A673 (cell line): ENCODE data around the gene MIS18A. TPM values are rescaled to one million over a fixed set of nuclear protein-coding genes. Genes with fewer than 3 reads are reported as not detected.

ENCODE experiments used
- BruUV-seq: library from RNA; stranded (reverse); fragments of 400-500 nt; replicated peaks from 2 replicates; lab custom pipeline; 2021; lab: Mats Ljungman, UMichigan
- CTCF ChIA-PET: fragments of 300-600 bp; sonication (Branson Sonifier 250); formaldehyde crosslinking; loops from one replicate; lab custom pipeline; 2022; ENCODE audit warnings: antibody characterized with exemption; lab: Charles Lee
- POLR2A ChIA-PET: fragments of 300-600 bp; sonication (Branson Sonifier 250); formaldehyde crosslinking; loops from one replicate; lab custom pipeline; 2022; ENCODE audit warnings: antibody characterized with exemption; ENCODE audit not compliant: low non-redundant PET; lab: Charles Lee
- DNase-seq: peaks from one replicate; pipeline ENCODE4 v3.0.0-alpha.2; 2015; ENCODE audit warnings: low spot score
- H3K27ac ChIP-seq: fragments of 200-600 bp; sonication (generic); 2 replicates; pipeline ENCODE4 v1.5.1; 2016; ENCODE audit warnings: mixed run types, low read depth, mild to moderate bottlenecking, mixed read lengths, antibody characterized with exemption, low read length; ENCODE audit not compliant: poor library complexity, severe bottlenecking
- H3K27me3 ChIP-seq: fragments of 200-600 bp; sonication (generic); replicated peaks from 2 replicates; pipeline ENCODE4 v1.6.1; 2017; ENCODE audit warnings: mixed run types, low read depth, mild to moderate bottlenecking, mixed read lengths, antibody characterized with exemption, low read length; ENCODE audit not compliant: insufficient read depth, poor library complexity
- H3K36me3 ChIP-seq: fragments of 200-600 bp; sonication (generic); 2 replicates; pipeline ENCODE4 v1.6.1; 2016; ENCODE audit warnings: mixed run types, mild to moderate bottlenecking, mixed read lengths, antibody characterized with exemption, low read length; ENCODE audit not compliant: insufficient read depth, poor library complexity, severe bottlenecking
- H3K4me1 ChIP-seq: fragments of 200-600 bp; sonication (generic); 2 replicates; pipeline ENCODE4 v1.6.1; 2017; ENCODE audit warnings: mixed run types, mild to moderate bottlenecking, mixed read lengths, antibody characterized with exemption, low read length; ENCODE audit not compliant: insufficient read depth, poor library complexity, severe bottlenecking
- H3K4me3 ChIP-seq: fragments of 200-600 bp; sonication (generic); 2 replicates; pipeline ENCODE4 v1.5.1; 2016; ENCODE audit warnings: low read depth, mixed run types, mild to moderate bottlenecking, mixed read lengths, low read length; ENCODE audit not compliant: poor library complexity, severe bottlenecking
- H3K9me3 ChIP-seq: fragments of 200-600 bp; sonication (generic); 2 replicates; pipeline ENCODE4 v1.6.1; 2016; ENCODE audit warnings: mixed run types, low read depth, mild to moderate bottlenecking, mixed read lengths, antibody characterized with exemption, low read length; ENCODE audit not compliant: poor library complexity, severe bottlenecking
- CTCF ChIP-seq: fragments of 300-800, 200-600 bp; sonication (generic); conservative IDR thresholded peaks from 2 replicates; pipeline ENCODE4 v1.5.1; 2017; ENCODE audit warnings: low read depth, mild to moderate bottlenecking, antibody characterized with exemption, low read length, moderate library complexity, mixed read lengths
- EZH2 ChIP-seq: fragments of 200-600 bp; sonication (generic); IDR thresholded peaks from 2 replicates; pipeline ENCODE4 v1.6.1; 2017; ENCODE audit warnings: borderline replicate concordance, low read depth, mild to moderate bottlenecking, mixed read lengths, antibody characterized with exemption, low read length; ENCODE audit not compliant: poor library complexity, severe bottlenecking
- intact Hi-C: fragments of 100-400 bp; cut with micrococcal nuclease; formaldehyde crosslinking; loops from one replicate; pipeline ENCODE4 v1.10.0; 2022; ENCODE audit not compliant: unreplicated experiment
- total RNA-seq: library from RNA; stranded (reverse); gene quantifications from 2 replicates; pipeline ENCODE4 v1.2.3, GENCODE V29; 2021

The MIS18A gene
- total RNA-seq, 1 experiment from 2014 or later = 40.1 TPM

- Histone ChIP-seq H3K9me3 (no peaks in the 10 kb centered on the region), H3K27me3 (peaks cover 22% of the 10 kb centered on the region), H3K27ac (no peak overlapping the region), H3K4me1 (no peaks in the 10 kb centered on the region), H3K36me3 (no peaks in the 10 kb centered on the region), H3K4me3 (no peak overlapping the region)
- intact Hi-C loops = no loop called here
- ChIA-PET CTCF (interaction anchor here (0.6 kb wide), 1 partner anchor 21 kb away, joined by 7 read pairs; no protein-coding TSS in a partner anchor), POLR2A (no interaction called here)
- TF ChIP-seq EZH2 = no peak
- no peak for TF ChIP-seq CTCF
- no TSS peak for BruUV-seq
- DNase-seq = no peak
Measured at GRCh38 chr21:32253215-32253641, 25.6 kb downstream of the MIS18A start.

- POLR2A ChIA-PET = no interaction called here
- H3K27me3 ChIP-seq = peaks cover 25% of the 10 kb centered on the region
- no peaks in the 10 kb centered on the region for H3K36me3 ChIP-seq
- DNase-seq = no peak
- H3K4me1 ChIP-seq = no peaks in the 10 kb centered on the region
- no TSS peak for BruUV-seq
- H3K27ac ChIP-seq = no peak overlapping the region
- intact Hi-C loops = no loop called here
- H3K9me3 ChIP-seq = no peaks in the 10 kb centered on the region
- TF ChIP-seq CTCF = no peak
- TF ChIP-seq EZH2 = no peak
- H3K4me3 ChIP-seq = no peak overlapping the region
- CTCF ChIA-PET = no interaction called here
Measured at GRCh38 chr21:32252136-32252535, 26.7 kb downstream of the MIS18A start.

- Histone ChIP-seq H3K27ac (no peak overlapping the region), H3K4me3 (no peak overlapping the region), H3K9me3 (no peaks in the 10 kb centered on the region), H3K36me3 (no peaks in the 10 kb centered on the region), H3K27me3 (peaks cover 45% of the 10 kb centered on the region), H3K4me1 (no peaks in the 10 kb centered on the region)
- ChIA-PET POLR2A (no interaction called here), CTCF (no interaction called here)
- BruUV-seq = no TSS peak
- TF ChIP-seq EZH2 = no peak
- no peak for DNase-seq
- intact Hi-C loops = no loop called here
Measured at GRCh38 chr21:32249511-32250280, 29.2 kb downstream of the MIS18A start.
